Activated CD4-positive, alpha-beta T cell treated with anti-CD3 and anti-CD28 coated beads, Interleukin-2, amount 50 U/mL, for 4 hours (primary cell): ENCODE results near the gene ABTB2.

Experiments used
- DNase-seq, 2 experiments: peaks; one replicate each; pipeline ENCODE4 v3.0.0-alpha.2; 2020

Gene ABTB2

DNA sequence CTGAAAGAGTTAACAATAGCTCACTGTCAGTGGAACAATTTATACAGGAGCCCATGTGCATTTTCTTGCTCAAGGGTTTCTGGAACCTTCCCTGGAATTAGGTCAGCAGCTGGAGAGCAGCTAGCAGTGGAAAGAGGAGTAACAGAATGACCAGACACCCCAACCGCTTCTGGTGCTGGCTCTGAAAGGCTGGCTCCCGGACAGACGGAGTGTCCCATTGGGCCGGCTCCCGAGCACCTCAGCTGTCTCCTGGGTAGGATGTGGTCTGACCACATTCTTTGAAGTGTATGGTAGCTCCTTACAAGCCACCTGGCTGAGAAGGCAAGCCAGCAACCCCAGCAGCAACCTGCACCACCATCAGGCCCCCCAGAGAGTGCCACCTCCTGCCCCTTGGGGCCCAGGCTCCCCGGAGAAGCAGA, 44.7 kb downstream of the ABTB2 start:
- no peak for DNase-seq

DNA sequence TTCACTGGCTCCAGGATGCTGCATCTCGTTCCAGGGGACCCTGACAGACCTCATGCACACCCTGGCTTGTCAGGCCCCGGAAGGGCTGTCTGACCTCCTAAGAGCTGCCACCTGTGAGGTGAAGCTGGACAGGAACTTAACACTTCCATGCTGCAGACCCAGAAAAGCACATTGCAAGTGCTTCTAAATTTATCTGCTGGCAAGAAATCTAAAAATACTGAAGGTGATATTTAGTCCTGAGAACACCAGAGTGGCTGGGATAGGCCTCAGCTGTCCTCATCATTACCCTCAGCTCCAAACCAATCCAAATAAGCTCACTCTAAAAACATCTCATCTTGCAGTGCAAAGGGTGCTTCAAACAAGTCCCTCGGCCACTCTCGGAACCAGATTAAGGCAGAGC, 46.7 kb downstream of the ABTB2 start:
- no peak for DNase-seq

DNA sequence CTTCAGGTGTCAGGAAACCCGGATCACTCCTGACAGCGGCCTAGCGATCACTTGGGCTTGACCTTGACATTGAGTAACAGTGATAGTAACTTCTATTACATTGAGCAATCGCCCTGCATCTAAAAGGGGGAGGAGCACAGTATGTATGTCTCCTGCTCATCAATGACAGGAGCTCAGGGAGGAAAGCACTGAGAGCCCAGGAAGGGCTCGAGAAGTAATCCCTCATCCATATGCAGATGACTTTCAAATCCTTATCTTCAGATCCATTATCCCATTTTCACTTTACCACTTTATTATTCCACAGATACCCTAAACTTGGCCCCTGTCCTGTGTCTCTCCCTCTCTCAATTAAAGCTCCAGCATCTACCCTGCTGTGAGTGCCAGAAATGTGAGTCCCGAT, 47.8 kb downstream of the ABTB2 start:
- no peak for DNase-seq

DNA sequence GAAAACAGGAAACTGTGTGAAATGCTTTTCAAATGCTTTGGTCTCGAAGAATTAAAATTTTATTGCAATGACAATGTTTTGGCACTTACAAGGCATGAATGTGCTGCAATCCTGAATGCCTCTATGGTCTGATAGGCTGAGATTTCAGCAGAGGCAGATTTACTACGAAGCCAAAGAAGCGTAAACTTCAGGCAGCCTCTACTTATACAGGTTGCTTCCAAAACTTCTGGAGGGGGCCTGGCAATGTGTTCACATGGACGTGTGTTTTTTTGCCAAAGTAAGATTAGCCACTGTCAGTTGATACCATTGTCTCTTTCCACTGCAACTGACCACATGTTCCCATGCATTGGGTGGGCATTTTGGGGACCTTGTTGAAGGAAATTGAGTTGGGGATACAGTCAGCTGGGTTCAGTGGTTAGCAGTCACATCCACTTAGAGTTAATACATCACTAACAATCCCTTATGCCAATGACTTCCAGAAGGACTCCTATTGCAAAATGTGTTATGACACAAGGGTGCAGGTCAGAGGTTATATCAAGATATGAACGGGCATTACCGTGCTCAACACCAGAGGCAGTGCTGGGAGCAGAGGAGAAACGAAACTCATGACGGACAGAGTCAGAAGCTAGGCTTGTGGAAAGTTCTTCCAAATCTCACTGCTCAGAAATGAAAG, 48.8 kb downstream of the ABTB2 start:
- no peak for DNase-seq

DNA sequence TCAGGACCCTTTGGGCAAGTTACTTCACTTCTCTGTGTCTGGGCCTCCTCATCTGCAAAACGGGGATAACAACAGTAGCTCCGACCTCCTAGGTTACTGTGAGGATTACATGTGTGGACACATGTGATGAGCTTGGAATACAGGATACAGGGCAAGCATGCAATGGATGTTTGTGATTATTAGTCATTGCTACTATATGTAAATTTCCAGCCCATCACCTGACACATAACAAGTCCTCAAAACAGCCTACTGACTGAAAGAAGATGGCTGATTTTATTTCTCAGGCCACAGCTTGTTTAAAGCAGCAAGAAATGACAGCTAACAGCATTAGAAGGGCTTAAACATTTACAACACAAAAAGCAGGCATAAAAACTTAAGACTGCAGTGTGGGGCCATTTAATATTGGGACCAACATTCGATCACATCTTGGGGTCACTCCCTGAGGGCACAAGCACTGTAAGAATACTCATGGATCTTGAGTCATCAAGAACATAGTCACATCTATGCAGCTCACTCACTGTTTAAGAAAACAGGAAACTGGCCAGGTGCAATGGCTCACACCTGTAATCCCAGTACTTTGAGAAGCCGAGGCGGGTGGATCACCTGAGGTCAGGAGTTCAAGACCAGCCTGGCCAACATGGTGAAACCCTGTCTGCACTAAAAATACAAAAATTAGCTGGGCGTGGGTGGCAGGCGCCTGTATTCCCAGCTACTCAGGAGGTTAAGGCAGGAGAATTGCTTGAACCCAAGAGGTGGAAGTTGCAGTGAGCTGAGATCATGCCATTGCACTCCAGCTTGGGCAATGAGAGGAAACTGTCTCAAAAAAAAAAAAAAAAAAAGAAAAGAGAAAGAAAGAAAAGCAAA, 49.5 kb downstream of the ABTB2 start:
- DNase-seq, result no peak

DNA sequence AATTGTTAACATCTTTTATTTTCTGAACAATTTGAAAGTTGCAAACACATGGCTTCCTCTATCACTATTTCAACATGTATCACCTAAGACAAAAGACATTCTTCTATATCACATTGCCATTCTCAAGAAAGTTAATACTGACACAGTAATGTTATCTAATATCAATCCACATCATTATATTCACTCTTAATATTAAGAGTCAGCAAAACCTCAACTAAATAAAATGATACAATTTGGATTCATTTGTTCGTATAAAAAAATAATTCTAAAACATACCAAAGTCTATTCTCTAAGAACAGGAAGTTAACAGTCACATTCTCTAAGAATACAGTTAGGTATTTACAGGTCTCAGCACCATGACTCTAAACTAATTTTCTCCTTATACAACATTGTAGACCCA, 52.0 kb downstream of the ABTB2 start:
- DNase-seq, result no peak

DNA sequence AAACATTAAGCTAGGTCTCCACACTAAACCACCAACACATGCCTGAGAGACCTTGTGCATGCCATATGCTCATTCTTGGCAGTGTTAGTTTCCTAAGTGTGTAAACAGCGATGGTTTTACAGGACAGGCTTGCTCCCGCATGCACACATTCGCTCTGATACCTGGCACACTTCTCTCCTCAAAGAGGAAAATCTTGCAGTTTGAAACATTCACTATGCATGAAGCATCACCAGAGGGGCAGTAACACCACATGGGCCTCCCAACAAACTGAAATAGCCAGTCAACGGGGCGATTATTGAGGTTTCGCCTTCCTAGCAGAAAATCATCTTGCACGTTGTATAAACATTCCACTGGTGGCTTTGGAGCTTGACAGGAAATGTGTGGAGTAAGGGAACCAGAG, 52.6 kb downstream of the ABTB2 start:
- no peak for DNase-seq

DNA sequence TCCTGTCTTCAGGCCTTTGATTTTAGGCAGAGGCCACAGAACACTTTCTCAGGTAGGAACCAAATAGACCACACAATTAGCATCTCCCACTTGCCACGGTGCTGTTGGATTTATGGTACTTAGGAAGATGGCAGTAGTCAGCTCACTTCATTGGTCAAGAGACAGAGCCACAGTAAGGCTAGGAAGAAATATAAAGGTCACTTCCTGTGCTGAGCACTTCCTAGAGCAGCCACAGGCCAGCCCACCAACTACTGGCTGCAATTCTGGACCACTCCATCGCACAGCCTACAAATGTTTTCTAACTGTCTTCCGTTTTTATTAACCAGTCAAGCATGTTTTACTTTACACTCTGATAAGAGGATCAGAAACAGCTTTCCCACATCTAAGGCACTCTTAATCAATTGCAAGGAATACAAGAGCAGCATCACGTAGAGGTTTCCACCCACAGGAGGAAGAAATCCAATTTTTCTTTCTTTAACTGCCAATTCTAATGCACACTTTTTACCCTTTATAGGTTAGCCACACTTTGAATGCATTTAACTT, 54.7 kb downstream of the ABTB2 start:
- DNase-seq, result no peak

DNA sequence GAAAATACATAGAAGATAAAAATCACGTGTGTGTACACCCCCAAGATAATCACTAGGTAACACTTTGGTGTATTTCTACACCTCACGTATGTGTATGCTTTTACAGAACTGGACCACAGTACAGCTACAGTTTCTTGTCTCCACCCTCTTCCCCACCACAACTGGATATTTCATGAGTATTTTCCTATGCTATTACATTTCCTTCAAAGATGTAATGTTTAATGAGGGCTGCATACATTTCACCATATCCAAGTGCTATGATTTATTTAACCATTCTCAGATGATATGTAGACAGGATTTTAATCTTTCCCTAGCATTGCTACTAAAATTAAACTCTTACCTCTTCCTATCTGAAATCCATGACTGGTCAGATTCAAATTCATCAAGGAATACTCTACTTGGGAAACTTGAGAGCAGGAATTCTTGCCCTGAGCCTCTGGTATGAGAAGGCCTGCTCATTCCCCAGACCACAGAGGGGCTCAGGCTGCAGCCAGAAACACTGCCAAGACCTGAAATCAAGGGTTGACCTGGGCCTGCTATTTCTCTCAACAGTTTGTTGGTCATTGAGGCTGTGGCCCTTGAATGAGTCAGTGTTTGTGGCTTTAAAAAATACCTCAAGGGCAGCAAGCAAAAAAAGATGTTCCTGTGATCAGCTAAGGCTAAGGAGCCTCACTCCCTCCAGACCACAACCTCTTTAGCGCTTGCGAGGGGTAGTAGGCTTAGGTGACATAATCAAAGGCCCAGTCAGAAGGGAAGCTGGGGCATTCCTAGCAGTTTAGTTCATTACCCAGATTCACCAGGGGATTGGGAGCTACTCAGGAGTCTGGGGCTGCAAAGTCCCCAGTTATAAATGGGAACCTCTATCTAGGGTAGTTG, 55.5 kb downstream of the ABTB2 start:
- no peak for DNase-seq

DNA sequence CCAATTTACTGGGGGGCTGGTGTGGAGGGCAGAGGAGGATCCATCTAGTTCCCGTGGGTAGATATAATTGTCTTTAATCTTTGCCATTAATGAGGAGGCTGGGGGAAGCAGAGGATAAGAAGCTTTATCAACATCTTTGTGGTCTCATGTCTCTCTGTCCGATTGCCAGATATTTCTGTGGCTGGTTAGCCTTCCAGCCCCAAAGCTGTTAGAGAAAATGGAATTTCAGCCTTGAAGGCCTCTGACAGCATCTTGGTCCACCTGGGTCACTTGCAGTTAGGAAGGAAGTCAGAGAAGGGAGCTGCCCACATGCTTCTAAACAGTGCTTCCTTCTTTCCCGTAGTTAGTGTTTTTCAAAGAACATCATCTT, 56.9 kb downstream of the ABTB2 start:
- no peak for DNase-seq

DNA sequence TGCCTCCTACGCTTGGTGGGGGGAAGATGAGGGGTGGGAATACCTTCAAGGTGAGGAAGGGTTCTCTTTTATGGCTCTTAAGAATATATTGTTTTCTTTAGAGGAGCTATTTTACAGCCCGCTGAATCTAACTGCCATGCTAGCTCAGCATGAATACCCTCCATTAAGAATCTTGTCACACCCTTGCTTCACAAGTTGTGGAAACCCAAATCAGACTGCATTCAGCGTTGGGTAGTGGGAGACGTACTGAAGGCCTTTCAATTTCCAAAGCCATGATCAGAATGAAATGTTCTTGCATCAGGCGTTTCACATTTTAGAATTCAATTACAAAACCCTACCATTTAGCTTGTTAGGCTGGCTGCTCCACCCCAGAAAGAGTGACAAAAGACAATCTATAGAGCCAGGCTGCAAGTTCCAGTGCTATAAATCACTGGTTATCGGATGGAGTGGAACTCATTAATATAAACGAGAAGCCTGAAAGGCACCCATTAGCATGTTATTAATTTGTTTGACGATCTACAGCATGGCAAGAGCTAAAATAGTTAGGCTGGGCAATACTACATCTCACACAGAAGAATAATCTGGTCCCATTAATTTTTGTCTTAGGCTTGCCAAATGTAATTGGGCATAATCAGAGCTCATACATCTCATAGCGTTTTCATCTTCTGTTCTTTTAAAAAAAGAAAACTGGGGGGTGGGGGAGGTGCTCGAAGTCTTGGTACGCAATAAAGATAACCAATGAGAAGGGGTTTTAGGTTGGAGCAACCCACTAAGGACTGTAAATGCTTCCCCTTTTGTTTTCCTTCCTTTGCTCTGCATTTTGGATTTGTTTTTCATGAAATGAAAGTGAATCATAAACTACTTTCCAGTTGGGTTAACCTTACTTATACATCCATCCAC, 57.5 kb downstream of the ABTB2 start:
- DNase-seq, result no peak

DNA sequence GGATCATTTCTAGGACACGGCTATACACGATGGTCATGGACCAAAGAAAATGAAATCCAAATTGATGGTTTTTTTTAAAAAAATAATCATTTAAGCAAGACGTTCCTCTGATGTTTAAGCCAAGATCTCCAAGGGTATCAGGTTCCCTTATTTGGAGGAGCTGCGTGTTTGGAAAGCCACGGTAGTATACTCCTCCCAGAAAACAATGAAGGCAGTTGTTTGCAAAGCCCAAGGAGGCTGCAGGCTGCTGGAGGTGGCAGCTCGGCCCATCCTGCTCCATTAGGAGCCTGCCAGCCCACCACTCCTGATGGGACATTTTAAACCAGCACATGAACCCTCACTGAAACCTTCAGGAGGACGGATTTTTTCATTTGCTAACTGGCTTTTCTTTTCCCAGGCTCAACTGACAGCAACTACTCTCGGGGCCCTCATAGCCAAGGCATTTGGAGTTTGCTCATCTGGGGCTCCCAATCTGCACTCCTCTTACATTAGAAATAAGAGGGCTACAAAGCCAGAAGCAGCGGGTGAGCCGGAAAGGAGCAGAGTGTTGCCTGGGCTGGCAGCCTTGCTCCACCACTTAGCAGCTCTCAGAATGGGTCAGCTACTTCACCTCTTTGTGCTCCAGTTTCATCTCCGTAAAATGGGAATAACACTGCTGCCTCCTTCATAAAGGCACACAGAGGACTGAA, 58.4 kb downstream of the ABTB2 start:
- no peak for DNase-seq

DNA sequence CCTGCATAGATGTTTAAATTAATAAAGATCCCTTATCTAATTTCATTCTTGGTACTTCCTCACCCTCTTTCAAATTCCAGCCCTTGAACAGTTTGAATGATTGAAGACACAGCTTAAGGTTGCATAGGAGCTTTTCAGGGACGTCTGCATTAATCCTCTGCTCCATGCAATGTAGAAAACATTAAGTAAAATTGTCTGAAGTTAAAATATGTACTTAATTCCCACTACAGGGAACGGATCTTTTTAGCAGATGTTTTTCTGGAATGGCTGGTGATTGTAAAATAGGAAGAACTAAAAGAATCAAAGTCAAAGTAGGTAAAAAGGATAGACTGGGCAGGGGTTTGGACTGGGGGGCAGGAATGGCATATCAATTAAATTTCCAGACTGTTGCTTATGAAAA, 58.9 kb downstream of the ABTB2 start:
- no peak for DNase-seq

DNA sequence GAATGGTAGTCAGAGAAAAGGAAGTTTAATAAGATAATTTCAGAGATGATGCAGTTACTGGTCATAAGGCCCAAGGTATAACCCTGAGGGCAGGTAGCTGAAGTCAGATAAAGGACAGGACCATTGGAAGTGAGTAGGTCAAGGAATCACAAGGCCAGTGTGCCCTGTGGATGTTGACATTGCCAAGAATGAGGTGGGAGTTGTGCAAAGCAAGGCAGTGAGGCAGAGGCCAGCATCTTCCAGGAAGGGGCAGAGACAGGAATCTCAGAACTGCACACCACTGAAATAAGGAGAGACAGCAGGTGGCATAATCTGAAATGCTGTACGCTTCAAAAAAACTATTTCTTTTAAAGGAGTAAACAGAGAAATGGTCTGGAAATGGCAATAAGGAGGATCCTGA, 61.4 kb downstream of the ABTB2 start:
- DNase-seq, result no peak

DNA sequence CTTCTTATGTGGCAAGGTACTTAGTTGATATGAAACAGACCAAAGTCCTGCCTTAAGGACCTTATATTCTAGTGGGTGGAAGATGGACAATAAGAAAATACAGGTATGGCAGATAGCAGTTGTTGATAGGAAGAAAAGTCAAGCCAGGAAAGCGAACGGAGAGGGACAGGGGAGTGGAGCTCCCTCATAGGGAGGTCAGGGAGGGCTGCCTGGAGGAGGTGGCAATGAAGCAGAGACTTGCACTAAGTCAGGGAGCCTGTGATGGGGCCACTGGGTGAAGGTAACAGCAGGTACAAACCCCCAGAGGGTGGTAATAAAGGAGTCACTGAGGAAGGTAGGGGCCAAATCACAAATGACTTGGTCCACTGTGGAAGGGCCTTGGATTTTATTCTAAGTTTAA, 65.3 kb downstream of the ABTB2 start:
- DNase-seq, result no peak

DNA sequence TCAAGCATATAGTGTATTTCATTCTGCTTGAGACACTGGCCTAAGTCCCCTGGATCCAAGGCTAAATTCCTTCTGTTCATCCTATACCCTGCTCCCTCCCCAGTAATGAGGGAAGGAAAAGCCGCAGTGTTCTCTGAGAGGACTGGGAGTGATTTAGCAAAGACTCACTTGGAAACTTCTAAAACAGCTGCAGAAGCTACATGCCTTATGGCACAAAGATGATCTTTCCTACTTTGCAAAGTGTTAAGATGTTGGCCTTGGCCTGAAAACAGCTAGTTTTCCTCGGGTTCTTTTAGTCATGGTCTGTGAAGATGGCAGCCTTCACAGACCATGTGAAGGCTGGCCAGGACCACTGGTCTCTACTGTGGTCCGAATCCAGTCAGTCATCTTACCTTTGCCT, 65.7 kb downstream of the ABTB2 start:
- no peak for DNase-seq

DNA sequence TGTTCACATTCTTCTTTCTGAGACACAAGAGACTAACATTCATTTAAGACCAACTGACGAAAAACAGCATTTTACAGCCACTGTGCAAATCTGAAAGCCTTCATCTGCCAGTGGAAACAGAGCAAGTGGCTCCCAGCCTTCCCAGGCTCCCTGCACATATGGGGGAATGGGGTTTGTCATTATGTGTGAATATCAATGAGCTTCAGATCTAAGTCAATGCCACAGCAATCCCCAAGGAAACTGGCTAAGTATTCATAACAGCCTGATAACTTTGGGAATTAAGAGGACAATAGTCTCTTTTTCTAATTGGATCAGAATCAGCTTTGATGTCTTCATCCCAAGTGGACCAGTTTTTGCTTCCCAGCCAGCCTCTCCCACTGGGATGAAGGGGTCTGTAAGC, 66.9 kb downstream of the ABTB2 start:
- DNase-seq, result no peak

DNA sequence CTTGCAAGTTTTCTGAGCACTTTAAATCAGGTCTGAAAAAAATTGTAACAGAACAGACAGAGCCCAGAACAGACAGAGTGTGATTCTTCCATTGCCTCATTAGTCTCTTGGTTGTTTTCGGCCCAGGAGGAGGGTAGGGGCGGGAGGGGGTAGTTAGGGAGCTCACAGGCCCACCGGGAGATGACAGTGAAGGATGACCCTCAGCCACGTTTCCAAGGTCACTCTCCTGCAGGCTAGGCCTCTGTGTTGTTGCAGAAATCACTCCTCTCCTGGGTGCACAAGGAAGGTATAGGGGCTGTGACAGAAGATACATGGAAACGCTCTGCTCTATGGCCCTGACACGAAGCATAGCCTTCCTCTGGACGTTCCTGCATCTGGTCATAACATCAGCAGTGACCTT, 69.3 kb downstream of the ABTB2 start:
- DNase-seq, result no peak

DNA sequence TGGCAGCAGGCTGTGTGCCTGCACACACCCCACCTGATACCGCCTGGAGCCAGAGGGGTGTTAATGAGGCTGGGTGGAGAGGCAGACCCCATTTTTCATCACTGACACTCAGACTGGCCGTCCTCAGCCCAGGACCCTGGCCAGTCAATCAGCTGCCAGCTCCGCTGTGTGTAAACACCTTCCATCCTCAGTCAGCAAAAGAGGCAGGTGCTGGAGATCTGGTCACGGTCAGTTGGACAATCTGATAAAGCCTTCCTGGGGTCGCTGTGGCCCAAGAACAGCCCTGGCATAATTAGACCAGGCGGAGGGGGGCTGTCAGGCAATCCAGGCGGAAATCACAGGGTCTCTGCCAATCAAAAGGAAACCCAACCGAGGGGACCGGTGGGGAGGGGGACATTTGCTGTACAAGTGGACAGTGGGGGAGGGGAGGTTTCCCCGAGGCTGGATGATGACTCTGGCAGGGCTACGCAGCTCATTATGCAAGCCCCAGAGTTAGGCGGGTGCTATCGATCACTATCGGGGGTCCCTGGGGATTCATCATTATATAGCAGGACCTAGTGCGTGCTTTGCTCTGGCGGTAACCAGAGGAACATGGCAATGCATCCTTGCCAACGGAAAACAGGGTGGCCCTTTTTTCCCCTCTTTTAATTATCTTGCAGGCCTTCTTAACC, 72.9 kb downstream of the ABTB2 start:
- no peak for DNase-seq

DNA sequence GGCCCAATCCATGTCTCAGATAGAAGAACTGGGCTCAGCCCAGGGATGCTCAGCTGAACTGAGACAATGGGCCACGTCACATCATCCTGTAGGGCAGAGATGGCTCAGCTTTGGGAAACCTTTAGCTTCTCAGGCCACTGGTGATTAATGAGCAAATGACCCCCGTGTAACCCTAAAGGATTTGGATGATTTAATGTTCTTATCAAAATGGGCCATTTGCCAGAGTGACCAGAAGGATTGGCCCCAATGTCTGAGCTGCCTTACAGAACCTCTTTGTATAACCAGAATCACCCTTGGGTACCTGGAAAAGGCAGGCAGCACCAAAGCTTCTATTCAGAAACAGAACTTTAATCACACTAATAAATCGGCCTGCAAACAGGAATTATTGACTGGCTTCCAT, 73.7 kb downstream of the ABTB2 start:
- no peak for DNase-seq
